Measurements from ENCODE around the gene CHI3L1.

- no peak for TF ChIP-seq CTCF (IDR thresholded peaks at IDR 0.05; ENCODE audit: borderline replicate concordance, extremely low read depth, low read length, poor library complexity, severe bottlenecking)
- TF ChIP-seq EZH2 (IDR thresholded peaks at IDR 0.05; ENCODE audit: borderline replicate concordance, low read depth, low read length, severe bottlenecking): no peak
Measured at GRCh38 chr1:203140743-203141520, 45.6 kb downstream of the CHI3L1 start.

All from DND-41 (cell line).